Caco-2 (cell line): ENCODE measurements around the gene CTTN. TPM values are rescaled to one million over a fixed set of nuclear protein-coding genes. Genes with fewer than 3 reads are reported as not detected.

Experiments used
- BruUV-seq: library from RNA; stranded (reverse); fragments of 400-500 nt; replicated peaks from 2 replicates; lab custom pipeline; 2021; lab: Mats Ljungman, UMichigan
- CTCF ChIA-PET: fragments of 300-600 bp; sonication (Branson Sonifier 250); formaldehyde crosslinking; loops from one replicate; lab custom pipeline; 2022; ENCODE audit warnings: antibody characterized with exemption; lab: Charles Lee
- POLR2A ChIA-PET: fragments of 300-600 bp; sonication (Branson Sonifier 250); formaldehyde crosslinking; loops from one replicate; lab custom pipeline; 2022; ENCODE audit warnings: antibody characterized with exemption; lab: Charles Lee
- DNase-seq, 2 experiments: peaks; one replicate each; pipeline versions ENCODE4 v3.0.0 to v3.0.0-alpha.2; 2020 to 2022
- H3K27me3 ChIP-seq: replicated peaks from 2 replicates; pipeline ENCODE4 v1.6.0; 2011; ENCODE audit warnings: low read length; ENCODE audit not compliant: control insufficient read depth, insufficient read depth
- H3K36me3 ChIP-seq: 2 replicates; pipeline ENCODE4 v1.5.1; 2011; ENCODE audit warnings: low read length; ENCODE audit not compliant: control insufficient read depth, insufficient read depth
- H3K4me1 ChIP-seq: fragments of 250-450 bp; sonication (Bioruptor Pico); 2 replicates; pipeline ENCODE4 v1.5.1; 2020; ENCODE audit warnings: mild to moderate bottlenecking
- H3K4me3 ChIP-seq: 2 replicates; pipeline ENCODE4 v1.5.1; 2011; ENCODE audit warnings: low read depth, mild to moderate bottlenecking, control low read depth, low read length
- H3K9me3 ChIP-seq: fragments of 250-450 bp; sonication (Bioruptor Pico); 2 replicates; pipeline ENCODE4 v1.5.1; 2020; ENCODE audit warnings: mild to moderate bottlenecking, moderate library complexity
- H3K27ac Mint-ChIP-seq: one replicate; pipeline ENCODE4 v1.8.0; 2022; ENCODE audit warnings: mixed read lengths; ENCODE audit not compliant: unreplicated experiment
- H3K27me3 Mint-ChIP-seq: one replicate; pipeline ENCODE4 v1.8.0; 2022; ENCODE audit warnings: mixed read lengths; ENCODE audit not compliant: insufficient read depth, unreplicated experiment
- H3K36me3 Mint-ChIP-seq: one replicate; pipeline ENCODE4 v1.8.0; 2022; ENCODE audit warnings: mild to moderate bottlenecking, mixed read lengths; ENCODE audit not compliant: insufficient read depth, unreplicated experiment
- H3K4me1 Mint-ChIP-seq: one replicate; pipeline ENCODE4 v1.8.0; 2022; ENCODE audit warnings: low read depth, mixed read lengths; ENCODE audit not compliant: unreplicated experiment
- H3K4me3 Mint-ChIP-seq: one replicate; pipeline ENCODE4 v1.8.0; 2022; ENCODE audit warnings: mild to moderate bottlenecking, moderate library complexity, mixed read lengths; ENCODE audit not compliant: unreplicated experiment
- H3K9me3 Mint-ChIP-seq: one replicate; pipeline ENCODE4 v1.8.0; 2022; ENCODE audit warnings: mixed read lengths; ENCODE audit not compliant: unreplicated experiment
- CTCF ChIP-seq, 2 experiments: fragments of 200-600 bp in 1 of 2; IDR thresholded peaks; 1 replicate in 1 of 2; 2 replicates in 1 of 2; pipeline versions ENCODE4 v1.5.1 to v1.8.0; 2011 to 2022; ENCODE audit warnings: antibody characterized with exemption in 1 of 2, control low read depth in 1 of 2, inconsistent platforms in 1 of 2, low read depth in 1 of 2, low read length in 1 of 2, mild to moderate bottlenecking in 1 of 2, moderate library complexity in 1 of 2; ENCODE audit not compliant: insufficient read depth in 1 of 2, severe bottlenecking in 1 of 2, unreplicated experiment in 1 of 2
- intact Hi-C: fragments of 100-400 bp; cut with micrococcal nuclease; formaldehyde crosslinking; loops from one replicate; pipeline ENCODE4 v1.10.0; 2022; ENCODE audit not compliant: unreplicated experiment
- total RNA-seq: library from RNA; stranded (reverse); gene quantifications from 2 replicates; pipeline ENCODE4 v1.2.3, GENCODE V29; 2022

The CTTN gene
- total RNA-seq, 1 experiment from 2014 or later = 502 TPM

GRCh38 chr11:70398834-70399680, 728 bp downstream of the CTTN start:
- Histone ChIP-seq H3K4me3 (peak overlapping the region; percentile 93), H3K36me3 (peaks cover 3% of the 10 kb centered on the region; the same call in 1 of the 2 replicates), H3K9me3 (no peaks in the 10 kb centered on the region), H3K27me3 (no peaks in the 10 kb centered on the region), H3K4me1 (peaks cover 25% of the 10 kb centered on the region)
- H3K27me3 Mint-ChIP-seq = no peaks in the 10 kb centered on the region
- TF ChIP-seq CTCF (IDR thresholded peaks at IDR 0.05; ENCODE audit: insufficient read depth in 1 of 2, low read depth in 1 of 2, low read length in 1 of 2, severe bottlenecking in 1 of 2, unreplicated experiment in 1 of 2) = no peak
- H3K27ac Mint-ChIP-seq = peak overlapping the region; percentile 96
- CTCF ChIA-PET = interaction anchor here (0.5 kb wide), 1 partner anchor 19 kb away, joined by 6 read pairs; no protein-coding TSS in a partner anchor
- BruUV-seq = no TSS peak
- intact Hi-C loops = no loop called here
- no peaks in the 10 kb centered on the region for H3K9me3 Mint-ChIP-seq
- H3K4me3 Mint-ChIP-seq = peak overlapping the region; percentile 81
- POLR2A ChIA-PET = no interaction called here
- peaks cover 69% of the 10 kb centered on the region for H3K36me3 Mint-ChIP-seq
- peak in 1 of 2 experiments; percentile 72 for DNase-seq
- H3K4me1 Mint-ChIP-seq = peaks cover 32% of the 10 kb centered on the region

GRCh38 chr11:70399681-70400112, 1.4 kb downstream of the CTTN start:
- peak; percentile 79 to 84 for DNase-seq
- H3K9me3 Mint-ChIP-seq = no peaks in the 10 kb centered on the region
- ChIA-PET POLR2A (no interaction called here), CTCF (no interaction called here)
- no TSS peak for BruUV-seq
- Histone ChIP-seq H3K4me1 (peaks cover 28% of the 10 kb centered on the region), H3K36me3 (peaks cover 3% of the 10 kb centered on the region; the same call in 1 of the 2 replicates), H3K27me3 (no peaks in the 10 kb centered on the region), H3K4me3 (peak overlapping the region; percentile 93), H3K9me3 (no peaks in the 10 kb centered on the region)
- peak overlapping the region; percentile 96 for H3K27ac Mint-ChIP-seq
- peaks cover 69% of the 10 kb centered on the region for H3K36me3 Mint-ChIP-seq
- peak overlapping the region; percentile 81 for H3K4me3 Mint-ChIP-seq
- intact Hi-C loops = no loop called here
- no peaks in the 10 kb centered on the region for H3K27me3 Mint-ChIP-seq
- H3K4me1 Mint-ChIP-seq = peaks cover 36% of the 10 kb centered on the region
- no peak for TF ChIP-seq CTCF (IDR thresholded peaks at IDR 0.05; ENCODE audit: insufficient read depth in 1 of 2, low read depth in 1 of 2, low read length in 1 of 2, severe bottlenecking in 1 of 2, unreplicated experiment in 1 of 2)

GRCh38 chr11:70400643-70401042, 2.3 kb downstream of the CTTN start:
- no peak for DNase-seq
- Histone ChIP-seq H3K4me3 (no peak overlapping the region), H3K4me1 (peaks cover 28% of the 10 kb centered on the region), H3K27me3 (no peaks in the 10 kb centered on the region), H3K9me3 (no peaks in the 10 kb centered on the region), H3K36me3 (0 out of 2 replicates have a peak, but pooled peaks cover 2% of the 10 kb centered on the region)
- CTCF ChIA-PET = no interaction called here
- Mint-ChIP-seq H3K27ac (peak overlapping the region; percentile 96), H3K27me3 (no peaks in the 10 kb centered on the region), H3K36me3 (peaks cover 69% of the 10 kb centered on the region), H3K9me3 (no peaks in the 10 kb centered on the region), H3K4me3 (no peak overlapping the region), H3K4me1 (peaks cover 36% of the 10 kb centered on the region)
- TF ChIP-seq CTCF (IDR thresholded peaks at IDR 0.05; ENCODE audit: insufficient read depth in 1 of 2, low read depth in 1 of 2, low read length in 1 of 2, severe bottlenecking in 1 of 2, unreplicated experiment in 1 of 2) = no peak
- intact Hi-C loops = no loop called here
- no TSS peak for BruUV-seq
- POLR2A ChIA-PET = no interaction called here
